GM12872 (cell line): ENCODE data around the gene TLE2.

Experiments used
- CTCF ChIP-seq: IDR thresholded peaks from 3 replicates; pipeline ENCODE4 v1.5.1; 2011; ENCODE audit warnings: low read depth, mild to moderate bottlenecking, low read length, moderate library complexity; ENCODE audit not compliant: insufficient read depth

The TLE2 gene

GRCh38 chr19:2982983-2983350 is 46.1 kb downstream of the TLE2 start:
- no peak for TF ChIP-seq CTCF

- TF ChIP-seq CTCF = no peak
Observed at GRCh38 chr19:2982561-2982960, 46.5 kb downstream of the TLE2 start.

- TF ChIP-seq CTCF = no peak
Observed at GRCh38 chr19:2981898-2982297, 47.2 kb downstream of the TLE2 start.

GRCh38 chr19:2978772-2979171 is 50.3 kb downstream of the TLE2 start:
- no peak for TF ChIP-seq CTCF

- TF ChIP-seq CTCF = no peak
Observed at GRCh38 chr19:2978166-2978767, 50.8 kb downstream of the TLE2 start.

- no peak; the same call in 2 of the 3 replicates for TF ChIP-seq CTCF
Observed at GRCh38 chr19:2977746-2978138, 51.3 kb downstream of the TLE2 start.

- TF ChIP-seq CTCF = no peak
Observed at GRCh38 chr19:2977001-2977745, 51.9 kb downstream of the TLE2 start, which contains the start of gene TLE6. Gene TLE6, plus strand, starts transcription at chr19:2977564. Its CDS starts 670 bp downstream, at chr19:2978234.
